D721Med (cell line): ENCODE results near the gene CD3E.

ENCODE experiments used
- DNase-seq: peaks from one replicate; pipeline ENCODE4 v3.0.0; 2011; ENCODE audit warnings: low spot score; ENCODE audit not compliant: insufficient read length
- FAIRE-seq: peaks from 2 replicates; lab custom pipeline; 2011; peaks lifted over from hg19 to GRCh38; lab: Jason Lieb, UNC
- CTCF ChIP-seq: IDR thresholded peaks from 2 replicates; pipeline ENCODE4 v1.5.1; 2012; ENCODE audit warnings: mild to moderate bottlenecking, control low read depth; ENCODE audit not compliant: insufficient read depth; ENCODE audit errors: missing control alignments

Gene CD3E

GRCh38 chr11:118312328-118312727, 7.8 kb downstream of the CD3E start:
- FAIRE-seq: no peak
- no peak for DNase-seq
- TF ChIP-seq CTCF: no peak

- no peak for DNase-seq
- TF ChIP-seq CTCF: no peak
- FAIRE-seq: no peak
Observed at GRCh38 chr11:118313242-118313641, 8.7 kb downstream of the CD3E start.

DNA sequence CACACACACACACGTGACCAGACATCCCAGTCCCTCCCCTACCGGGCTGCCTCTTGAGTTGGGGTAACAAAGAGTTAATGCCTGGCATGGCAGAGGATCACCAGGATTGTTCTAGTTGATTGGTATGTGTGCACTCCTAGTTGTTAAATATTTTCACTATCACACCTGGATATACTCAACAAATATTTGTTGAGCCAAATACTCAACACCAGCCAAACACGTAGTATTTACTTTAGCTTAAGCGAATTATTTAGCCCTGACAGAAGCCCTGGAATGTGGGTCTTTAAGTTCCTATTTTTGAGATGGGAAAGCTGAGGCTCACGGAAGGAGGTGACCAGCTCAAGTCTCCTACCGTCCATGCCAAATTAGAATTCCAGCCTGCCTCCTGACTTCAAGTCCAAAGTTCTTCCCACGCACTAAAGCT, 10.5 kb downstream of the CD3E start:
- FAIRE-seq (no peak), DNase-seq (no peak)
- no peak for TF ChIP-seq CTCF

DNA sequence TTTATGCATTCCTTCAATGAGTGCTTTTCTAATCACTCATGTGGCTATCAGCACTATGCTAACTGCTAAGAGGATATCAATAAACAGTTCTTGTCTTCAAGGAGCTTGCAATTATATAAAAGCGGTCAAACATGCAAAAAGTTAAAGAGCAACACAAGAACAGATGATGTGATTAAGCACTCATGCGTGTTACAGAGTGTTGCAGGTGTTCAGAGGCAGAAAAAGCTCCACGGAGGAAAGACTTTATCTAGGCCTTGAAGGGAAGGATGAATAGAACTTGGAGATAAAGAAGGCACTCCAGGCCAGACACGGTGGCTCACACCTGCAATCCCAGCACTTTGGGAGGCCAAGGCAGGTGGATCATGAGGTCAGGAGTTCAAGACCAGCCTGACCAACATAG, 13.6 kb downstream of the CD3E start:
- FAIRE-seq (no peak), DNase-seq (no peak)
- no peak for TF ChIP-seq CTCF

GRCh38 chr11:118318581-118319336, 14.2 kb downstream of the CD3E start:
- FAIRE-seq (no peak), DNase-seq (no peak)
- no peak for TF ChIP-seq CTCF

DNA sequence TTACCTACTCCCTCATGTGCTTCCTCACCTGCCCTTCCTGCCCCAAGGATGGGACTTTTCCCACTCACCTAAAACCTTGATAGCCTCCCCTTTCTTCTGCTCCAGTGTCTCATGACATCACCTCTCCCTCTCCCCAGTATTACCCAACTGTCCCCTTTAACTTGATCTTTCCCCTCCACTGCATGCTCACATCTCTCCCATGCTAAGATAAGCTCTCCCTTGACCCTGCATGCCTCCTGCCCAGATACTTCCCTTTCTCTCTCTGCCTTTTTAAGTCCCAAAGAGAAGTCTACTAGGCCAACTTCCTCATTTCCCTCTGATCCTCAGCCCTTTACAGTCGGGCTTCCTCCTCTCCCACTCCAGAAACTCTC, 14.8 kb downstream of the CD3E start:
- FAIRE-seq (no peak), DNase-seq (no peak)
- TF ChIP-seq CTCF: no peak

- TF ChIP-seq CTCF: no peak
- FAIRE-seq (no peak), DNase-seq (no peak)
Observed at GRCh38 chr11:118320515-118320914, 16.0 kb downstream of the CD3E start.
